HG03045 (cell line): ENCODE data around the gene PATE4.
"Not testable (repeated sequence)": the region's sequence is repeated elsewhere in the genome, so short reads cannot be mapped to it uniquely, and the experiment has no call there.

Experiments used
- ATAC-seq: cut with Tn5 transposase; IDR thresholded peaks from one replicate; pipeline ENCODE4 v1.9.1; 2021; ENCODE audit warnings: mild to moderate bottlenecking, moderate library complexity; ENCODE audit not compliant: unreplicated experiment

The PATE4 gene

DNA sequence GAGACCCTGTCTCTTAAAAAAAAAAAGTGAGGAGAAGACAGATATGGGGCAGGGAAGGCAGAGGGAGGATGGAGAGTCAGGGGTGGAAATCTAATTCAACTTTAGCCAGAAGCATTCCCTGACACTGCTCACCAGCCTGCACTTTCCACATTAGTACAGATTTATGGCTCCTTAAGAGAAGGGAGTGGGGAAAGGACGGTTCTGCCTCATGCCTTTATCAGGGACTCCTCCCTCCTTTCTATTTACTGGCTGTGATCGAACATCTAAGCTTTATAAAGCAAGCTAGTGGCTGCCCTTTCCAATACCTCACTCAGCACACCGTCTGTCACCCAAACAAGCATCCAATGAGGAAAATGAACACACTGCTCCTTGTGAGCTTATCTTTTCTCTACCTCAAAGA is at the start of gene PATE4:
Gene PATE4, plus strand, starts transcription at position 301 of the 400 bp plus-strand sequence. Its CDS starts 44 bp downstream, at position 345.
- no peak for ATAC-seq

- ATAC-seq, result no peak
Observed at GRCh38 chr11:125784678-125785077, 48.4 kb upstream of the PATE4 start.

DNA sequence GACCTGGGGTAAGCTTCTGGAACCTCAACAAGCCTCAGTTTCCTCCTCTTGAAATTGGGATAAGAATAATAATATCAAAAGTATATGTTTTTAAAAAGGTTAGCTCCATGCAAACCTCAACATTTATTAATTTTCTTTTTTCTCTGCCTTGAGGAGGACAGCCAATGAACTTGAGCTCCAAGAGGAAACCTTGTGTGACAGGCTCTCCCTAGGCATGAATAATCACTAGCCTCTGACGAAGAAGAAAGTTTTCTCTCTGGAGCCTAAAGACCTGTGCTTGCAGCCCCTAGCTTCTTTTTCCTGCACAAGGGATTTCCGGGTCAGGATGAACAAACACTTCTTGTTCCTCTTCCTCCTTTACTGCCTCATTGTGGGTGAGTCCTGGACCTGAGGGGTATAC is 45.3 kb upstream of the PATE4 start, which contains the start of gene PATE3:
Gene PATE3, plus strand, starts transcription at position 301 of the 400 bp plus-strand sequence. Its CDS starts 25 bp downstream, at position 326.
- no peak for ATAC-seq

DNA sequence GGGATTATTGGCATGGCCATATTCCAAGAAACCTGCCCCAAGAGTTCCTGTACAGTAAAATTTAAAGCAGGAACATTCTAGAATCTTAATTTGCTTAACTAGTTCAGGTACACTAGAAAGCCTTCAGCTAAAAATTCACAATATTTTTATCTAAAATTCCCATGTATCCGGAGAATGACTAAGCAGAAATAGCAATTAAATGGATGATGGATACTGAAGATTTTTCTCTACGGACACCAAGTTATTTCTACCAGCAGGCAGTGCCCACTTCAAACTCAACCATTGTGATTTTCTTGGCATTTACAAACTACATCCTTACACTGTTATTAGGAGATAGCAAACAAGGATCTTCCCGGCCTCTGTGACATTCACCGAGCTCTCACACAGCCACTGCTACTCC is 42.3 kb upstream of the PATE4 start:
- no peak for ATAC-seq

- no peak for ATAC-seq
Observed at GRCh38 chr11:125797641-125798040, 35.5 kb upstream of the PATE4 start.

- ATAC-seq, result no peak
Observed at GRCh38 chr11:125799808-125800207, 33.3 kb upstream of the PATE4 start.

DNA sequence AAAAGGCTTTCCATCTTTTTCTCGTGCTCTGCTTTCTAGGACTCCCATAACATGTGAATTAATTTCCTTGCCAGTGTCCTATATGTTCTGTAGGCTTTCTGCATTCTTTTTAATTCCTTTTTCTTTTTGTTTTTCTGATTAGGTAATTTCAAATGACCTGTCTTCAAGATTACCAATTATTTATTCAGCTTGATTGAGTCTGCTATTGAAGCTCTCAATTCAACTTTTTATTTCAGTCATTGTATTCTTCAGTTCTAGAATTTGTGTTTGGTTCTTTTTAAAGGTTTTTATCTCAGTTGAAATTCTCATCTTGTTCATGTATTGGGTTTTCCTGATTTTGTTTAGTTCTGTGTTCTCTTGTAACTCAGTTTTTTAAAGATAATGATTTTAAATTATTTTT is 30.7 kb upstream of the PATE4 start:
- no peak for ATAC-seq

- no peak for ATAC-seq
Observed at GRCh38 chr11:125807909-125808308, 25.2 kb upstream of the PATE4 start.

DNA sequence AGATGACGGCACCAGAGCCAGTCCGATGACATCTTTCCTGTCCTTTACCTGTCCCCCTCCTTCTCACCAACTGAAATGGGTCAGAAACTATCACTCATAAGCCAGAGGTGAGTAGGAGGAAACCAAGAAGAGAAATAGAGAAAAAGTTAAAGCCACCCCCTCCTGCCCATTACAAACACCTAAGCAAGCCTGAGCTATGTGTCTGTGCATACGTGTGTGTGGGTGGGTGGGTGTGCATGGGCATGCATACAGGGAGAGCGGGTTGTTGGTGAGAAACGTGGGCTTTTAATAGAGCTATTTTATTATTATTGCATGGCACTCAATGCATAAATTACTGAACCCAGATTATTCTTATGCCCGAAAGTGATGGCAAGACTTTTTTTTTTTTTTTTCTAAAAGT is 2.6 kb downstream of the PATE4 start:
- ATAC-seq, result no peak

DNA sequence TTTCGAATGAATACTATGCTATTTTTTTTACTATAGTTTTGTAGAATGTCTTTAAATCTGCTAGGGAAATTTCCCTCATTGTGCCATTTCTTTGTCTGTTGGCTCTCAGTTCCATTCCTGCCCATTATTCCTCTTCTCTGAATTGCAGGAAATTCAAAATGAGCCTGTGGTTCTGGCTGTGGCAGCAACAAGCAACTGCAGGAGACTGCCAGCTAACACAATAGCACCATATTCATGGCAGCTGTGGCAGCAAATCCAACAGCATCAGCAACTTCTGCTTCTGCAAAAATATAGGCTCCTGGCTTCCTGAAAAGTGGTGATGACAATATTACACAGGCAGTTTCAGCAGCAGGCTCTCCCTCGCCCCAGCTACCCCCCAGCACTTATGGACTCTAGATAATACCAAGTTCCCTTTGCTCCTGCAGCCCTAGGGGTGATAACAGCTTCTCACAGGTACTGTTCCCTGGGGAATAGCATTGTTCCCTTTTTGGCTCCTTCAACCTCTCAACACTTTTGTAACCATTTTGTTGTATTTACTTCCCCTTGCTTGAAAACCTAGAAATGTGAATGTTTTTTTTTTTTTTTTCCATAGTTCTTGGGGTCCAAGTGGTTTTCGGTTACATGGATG is 9.3 kb downstream of the PATE4 start:
- no peak for ATAC-seq

- no peak for ATAC-seq
Observed at GRCh38 chr11:125846188-125846587, 13.1 kb downstream of the PATE4 start.

- not testable (repeated sequence) for ATAC-seq
Observed at GRCh38 chr11:125857670-125858069, 24.6 kb downstream of the PATE4 start.

- not testable (repeated sequence) for ATAC-seq
Observed at GRCh38 chr11:125862786-125863185, 29.7 kb downstream of the PATE4 start.

- not testable (repeated sequence) for ATAC-seq
Observed at GRCh38 chr11:125865354-125865753, 32.2 kb downstream of the PATE4 start.

DNA sequence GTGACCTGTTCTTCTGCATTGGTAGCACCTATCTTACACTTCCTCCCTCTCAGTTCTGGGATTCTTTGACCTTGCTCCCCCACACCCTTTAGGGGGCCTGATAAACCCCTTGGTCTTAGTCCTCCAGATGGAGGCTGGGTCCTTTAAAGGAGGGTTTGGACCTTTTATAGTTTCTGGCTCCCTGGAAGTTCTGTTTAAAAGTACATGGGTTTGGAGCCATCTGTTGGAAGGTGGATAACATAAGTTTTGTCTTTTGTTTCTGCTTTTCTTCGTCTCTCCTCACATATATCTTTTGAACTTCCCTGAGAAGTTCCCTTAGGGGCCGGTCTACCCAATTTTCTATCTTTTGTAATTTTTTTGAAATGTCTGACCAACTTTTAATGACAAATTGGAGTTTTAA is 36.4 kb downstream of the PATE4 start:
- ATAC-seq, result no peak

DNA sequence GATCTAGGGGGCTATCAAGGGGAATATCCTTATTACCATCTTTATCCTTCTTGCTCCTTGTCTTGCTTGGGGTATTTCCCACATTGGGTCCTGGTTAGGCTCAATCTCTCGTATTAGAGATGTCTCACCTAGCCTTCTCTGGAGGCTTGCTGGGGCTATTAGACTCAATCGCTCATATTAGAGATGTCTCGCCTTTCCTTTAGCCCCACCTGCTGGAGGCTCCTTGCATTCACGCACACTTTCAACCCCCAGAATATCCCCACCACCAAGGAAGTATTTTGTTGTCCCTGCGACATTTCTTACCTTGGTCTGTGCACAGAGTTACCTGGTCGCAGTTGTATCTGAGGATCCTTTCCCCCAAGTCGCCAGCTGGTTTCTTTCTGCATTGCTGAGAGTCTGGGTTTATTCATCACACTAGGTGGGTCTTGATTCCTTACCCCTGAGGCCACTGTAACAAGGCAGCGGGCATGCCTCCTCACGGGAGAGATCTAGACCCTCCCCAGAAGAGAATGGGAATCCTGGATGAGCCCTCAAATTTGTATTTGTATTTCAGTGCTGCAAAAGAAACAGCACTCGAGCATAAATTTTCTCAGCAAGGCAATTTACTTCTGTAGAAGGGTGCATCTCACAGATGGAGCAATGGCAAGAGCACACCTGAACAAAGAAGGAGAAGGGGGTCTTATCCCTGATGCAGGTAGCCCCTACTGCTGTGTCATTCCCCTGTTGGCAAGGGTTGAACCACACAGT is 38.4 kb downstream of the PATE4 start:
- no peak for ATAC-seq

GRCh38 chr11:125872138-125872491 is 39.0 kb downstream of the PATE4 start:
- ATAC-seq, result no peak

- no peak for ATAC-seq
Observed at GRCh38 chr11:125873881-125874555, 40.9 kb downstream of the PATE4 start.

DNA sequence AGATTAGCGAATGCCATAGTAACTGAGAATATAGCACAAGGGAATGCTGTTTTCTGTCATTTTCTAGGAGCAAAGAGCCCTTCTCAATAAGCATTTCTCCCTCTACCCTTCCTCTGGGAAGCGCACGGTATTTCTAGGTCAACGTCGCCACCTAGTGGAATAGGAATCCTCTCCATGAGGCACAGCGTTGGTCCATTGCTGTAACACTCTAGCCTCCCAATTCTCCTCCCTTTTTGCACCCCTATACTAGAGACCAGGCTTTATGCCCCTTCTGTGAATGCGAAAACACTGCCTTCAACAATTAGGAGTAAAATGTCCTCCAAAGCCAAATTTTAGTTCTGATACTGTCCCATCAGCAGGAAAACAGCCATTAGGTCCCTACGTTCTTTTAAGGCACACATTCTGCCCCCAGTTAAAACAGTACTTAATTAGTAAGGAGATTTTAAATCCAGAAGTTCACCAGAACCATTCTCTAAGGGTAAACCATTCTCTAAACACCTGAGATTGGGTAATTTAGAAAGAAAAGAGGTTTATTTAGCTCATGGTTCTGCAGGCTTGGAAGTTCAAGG is 41.5 kb downstream of the PATE4 start:
- peak; percentile 77 for ATAC-seq

- ATAC-seq, result no peak
Observed at GRCh38 chr11:125881291-125881690, 48.2 kb downstream of the PATE4 start.

DNA sequence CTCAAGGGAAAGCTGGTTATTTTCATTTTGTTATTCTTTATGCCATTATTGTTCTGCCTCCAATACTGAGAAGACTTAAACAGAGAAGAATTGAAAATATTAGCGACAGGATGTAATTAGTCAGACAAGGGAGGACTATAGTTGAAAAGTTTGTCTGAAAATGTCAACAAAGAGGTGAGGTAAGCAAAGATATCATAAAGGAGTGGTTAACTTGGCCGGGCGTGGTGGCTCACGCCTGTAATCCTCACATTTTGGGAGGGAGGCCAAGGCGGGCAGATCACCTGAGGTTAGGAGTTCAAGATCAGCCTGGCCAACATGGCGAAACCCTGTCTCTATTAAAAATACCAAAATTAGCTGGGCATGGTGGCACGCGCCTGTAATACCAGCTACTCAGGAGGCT is 50.3 kb downstream of the PATE4 start:
- no peak for ATAC-seq

- peak; percentile 36 for ATAC-seq
Observed at GRCh38 chr11:125886997-125887372, 53.9 kb downstream of the PATE4 start.
